HEK293 (cell line): ENCODE results near the gene SRRM5.

Experiments
- AEBP2 ChIP-seq: fragments of 450-650 bp; formaldehyde crosslinking; IDR thresholded peaks from 2 replicates; pipeline ENCODE4 v1.5.1; 2016; ENCODE audit warnings: missing biosample characterization, missing genetic modification characterization, borderline replicate concordance
- CTCF ChIP-seq: fragments of 450-650 bp; formaldehyde crosslinking; IDR thresholded peaks from 2 replicates; pipeline ENCODE4 v1.5.1; 2016; ENCODE audit warnings: missing biosample characterization, missing genetic modification characterization
- OSR2 ChIP-seq: fragments of 450-650 bp; formaldehyde crosslinking; IDR thresholded peaks from 2 replicates; pipeline ENCODE4 v1.5.1; 2016; ENCODE audit warnings: missing biosample characterization, missing genetic modification characterization
- PBX3 ChIP-seq: sonication (generic); formaldehyde crosslinking; IDR thresholded peaks from 2 replicates; pipeline ENCODE4 v1.8.1; 2022; ENCODE audit warnings: mild to moderate bottlenecking, moderate library complexity, missing genetic modification reagents
- SP7 ChIP-seq: fragments of 450-650 bp; formaldehyde crosslinking; IDR thresholded peaks from 2 replicates; pipeline ENCODE4 v1.5.1; 2016; ENCODE audit warnings: missing biosample characterization, missing genetic modification characterization
- WT1 ChIP-seq: fragments of 450-650 bp; formaldehyde crosslinking; IDR thresholded peaks from 2 replicates; pipeline ENCODE4 v1.5.1; 2016; ENCODE audit warnings: missing biosample characterization, missing genetic modification characterization
- ZBTB20 ChIP-seq: fragments of 450-650 bp; formaldehyde crosslinking; IDR thresholded peaks from 2 replicates; pipeline ENCODE4 v1.5.1; 2016; ENCODE audit warnings: missing biosample characterization, missing genetic modification characterization
- ZEB2 ChIP-seq: fragments of 450-650 bp; formaldehyde crosslinking; IDR thresholded peaks from 2 replicates; pipeline ENCODE4 v1.5.1; 2016; ENCODE audit warnings: missing biosample characterization, missing genetic modification characterization
- ZNF16 ChIP-seq: fragments of 450-650 bp; formaldehyde crosslinking; IDR thresholded peaks from 2 replicates; pipeline ENCODE4 v1.5.1; 2016; ENCODE audit warnings: low read depth, missing biosample characterization, missing genetic modification characterization
- ZNF184 ChIP-seq: fragments of 450-650 bp; IDR thresholded peaks from 2 replicates; pipeline ENCODE4 v1.5.1; 2018; ENCODE audit warnings: missing biosample characterization, mild to moderate bottlenecking, missing genetic modification characterization
- ZNF2 ChIP-seq: fragments of 450-650 bp; formaldehyde crosslinking; IDR thresholded peaks from 2 replicates; pipeline ENCODE4 v1.5.1; 2016; ENCODE audit warnings: missing biosample characterization, missing genetic modification characterization
- ZNF202 ChIP-seq: fragments of 450-650 bp; formaldehyde crosslinking; IDR thresholded peaks from 2 replicates; pipeline ENCODE4 v1.5.1; 2016; ENCODE audit warnings: missing biosample characterization, missing genetic modification characterization, borderline replicate concordance
- ZNF221 ChIP-seq: fragments of 450-650 bp; formaldehyde crosslinking; IDR thresholded peaks from 2 replicates; pipeline ENCODE4 v1.5.1; 2017; ENCODE audit warnings: missing biosample characterization, missing genetic modification characterization, borderline replicate concordance
- ZNF274 ChIP-seq, 2 experiments: fragments of 200-500 bp in 1 of 2; fragments of 450-650 bp in 1 of 2; sonication (Bioruptor generic) in 1 of 2; formaldehyde crosslinking in 1 of 2; IDR thresholded peaks; 2 replicates each; pipeline versions ENCODE4 v1.5.1 to v1.6.1; 2014 to 2016; ENCODE audit warnings: borderline replicate concordance in 1 of 2, inconsistent platforms in 1 of 2, low read length in 1 of 2, missing biosample characterization in 1 of 2, missing genetic modification characterization in 1 of 2
- ZNF433 ChIP-seq: fragments of 450-650 bp; formaldehyde crosslinking; IDR thresholded peaks from 2 replicates; pipeline ENCODE4 v1.5.1; 2016; ENCODE audit warnings: missing biosample characterization, missing genetic modification characterization, low read depth
- ZNF510 ChIP-seq: fragments of 450-650 bp; formaldehyde crosslinking; IDR thresholded peaks from 2 replicates; pipeline ENCODE4 v1.5.1; 2018; ENCODE audit warnings: mild to moderate bottlenecking, missing genetic modification characterization, missing biosample characterization; ENCODE audit not compliant: insufficient replicate concordance
- ZNF585B ChIP-seq: fragments of 450-650 bp; formaldehyde crosslinking; IDR thresholded peaks from 2 replicates; pipeline ENCODE4 v1.5.1; 2016; ENCODE audit warnings: missing biosample characterization, missing genetic modification characterization
- ZNF629 ChIP-seq: fragments of 450-650 bp; formaldehyde crosslinking; IDR thresholded peaks from 2 replicates; pipeline ENCODE4 v1.5.1; 2017; ENCODE audit warnings: missing biosample characterization, missing genetic modification characterization
- ZNF654 ChIP-seq: fragments of 450-650 bp; formaldehyde crosslinking; IDR thresholded peaks from 2 replicates; pipeline ENCODE4 v1.5.1; 2016; ENCODE audit warnings: low read depth, missing biosample characterization, missing genetic modification characterization
- ZNF777 ChIP-seq: fragments of 450-650 bp; formaldehyde crosslinking; IDR thresholded peaks from 2 replicates; pipeline ENCODE4 v1.5.1; 2017; ENCODE audit warnings: missing biosample characterization, missing genetic modification characterization, borderline replicate concordance
- ZSCAN30 ChIP-seq: fragments of 450-650 bp; IDR thresholded peaks from 2 replicates; pipeline ENCODE4 v1.5.1; 2018; ENCODE audit warnings: missing biosample characterization, mild to moderate bottlenecking, missing genetic modification characterization, moderate library complexity
- ZSCAN4 ChIP-seq: fragments of 450-650 bp; formaldehyde crosslinking; IDR thresholded peaks from 2 replicates; pipeline ENCODE4 v1.5.1; 2017; ENCODE audit warnings: missing biosample characterization, missing genetic modification characterization
- TF ChIP-seq, protein P1 (sequence below): fragments of 450-650 bp; formaldehyde crosslinking; IDR thresholded peaks from 2 replicates; pipeline ENCODE4 v1.5.1; 2017; ENCODE audit warnings: missing biosample characterization, missing genetic modification characterization
- TF ChIP-seq, protein P2 (sequence below): fragments of 450-650 bp; formaldehyde crosslinking; conservative IDR thresholded peaks from 2 replicates; pipeline ENCODE4 v1.5.1; 2016; ENCODE audit warnings: low read depth, missing biosample characterization, missing genetic modification characterization

The SRRM5 gene

GRCh38 chr19:43594710-43595604, 16.9 kb upstream of the SRRM5 start (continued):
- TF ChIP-seq AEBP2 (tag by site-specific recombination) (no peak), ZBTB20 (tag by site-specific recombination) (peak; percentile 73), ZEB2 (no peak), OSR2 (tag by site-specific recombination) (peak; percentile 76), CTCF (tag by site-specific recombination) (peak; percentile 94), WT1 (tag by site-specific recombination) (0 out of 2 replicates have a peak, but pooled peaks have one; percentile 15), ZNF2 (tag by site-specific recombination) (peak; percentile 67; the same call in 1 of the 2 replicates), ZNF184 (tag by site-specific recombination) (no peak), ZNF221 (tag by site-specific recombination) (no peak), ZSCAN4 (tag by site-specific recombination) (no peak), ZNF777 (0 out of 2 replicates have a peak, but pooled peaks have one; percentile 23), ZNF16 (tag by site-specific recombination) (no peak), SP7 (tag by site-specific recombination) (0 out of 2 replicates have a peak, but pooled peaks have one; percentile 13), ZSCAN30 (0 out of 2 replicates have a peak, but pooled peaks have one; percentile 35), ZNF510 (no peak), ZNF202 (no peak), ZNF274 (IDR thresholded peaks at IDR 0.05; ENCODE audit: low read length) (no peak), ZNF274 (tag by site-specific recombination; IDR thresholded peaks at IDR 0.05; ENCODE audit: borderline replicate concordance) (no peak), ZNF433 (tag by site-specific recombination) (no peak), ZNF654 (tag by site-specific recombination) (peak; percentile 57), ZNF629 (tag by site-specific recombination) (no peak), ZNF585B (no peak), PBX3 (CRISPR knock-in tag) (peak; percentile 65; the same call in 1 of the 2 replicates)
- TF ChIP-seq, protein P1, sequence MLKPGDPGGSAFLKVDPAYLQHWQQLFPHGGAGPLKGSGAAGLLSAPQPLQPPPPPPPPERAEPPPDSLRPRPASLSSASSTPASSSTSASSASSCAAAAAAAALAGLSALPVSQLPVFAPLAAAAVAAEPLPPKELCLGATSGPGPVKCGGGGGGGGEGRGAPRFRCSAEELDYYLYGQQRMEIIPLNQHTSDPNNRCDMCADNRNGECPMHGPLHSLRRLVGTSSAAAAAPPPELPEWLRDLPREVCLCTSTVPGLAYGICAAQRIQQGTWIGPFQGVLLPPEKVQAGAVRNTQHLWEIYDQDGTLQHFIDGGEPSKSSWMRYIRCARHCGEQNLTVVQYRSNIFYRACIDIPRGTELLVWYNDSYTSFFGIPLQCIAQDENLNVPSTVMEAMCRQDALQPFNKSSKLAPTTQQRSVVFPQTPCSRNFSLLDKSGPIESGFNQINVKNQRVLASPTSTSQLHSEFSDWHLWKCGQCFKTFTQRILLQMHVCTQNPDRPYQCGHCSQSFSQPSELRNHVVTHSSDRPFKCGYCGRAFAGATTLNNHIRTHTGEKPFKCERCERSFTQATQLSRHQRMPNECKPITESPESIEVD (tag by site-specific recombination) = no peak
- TF ChIP-seq, protein P2, sequence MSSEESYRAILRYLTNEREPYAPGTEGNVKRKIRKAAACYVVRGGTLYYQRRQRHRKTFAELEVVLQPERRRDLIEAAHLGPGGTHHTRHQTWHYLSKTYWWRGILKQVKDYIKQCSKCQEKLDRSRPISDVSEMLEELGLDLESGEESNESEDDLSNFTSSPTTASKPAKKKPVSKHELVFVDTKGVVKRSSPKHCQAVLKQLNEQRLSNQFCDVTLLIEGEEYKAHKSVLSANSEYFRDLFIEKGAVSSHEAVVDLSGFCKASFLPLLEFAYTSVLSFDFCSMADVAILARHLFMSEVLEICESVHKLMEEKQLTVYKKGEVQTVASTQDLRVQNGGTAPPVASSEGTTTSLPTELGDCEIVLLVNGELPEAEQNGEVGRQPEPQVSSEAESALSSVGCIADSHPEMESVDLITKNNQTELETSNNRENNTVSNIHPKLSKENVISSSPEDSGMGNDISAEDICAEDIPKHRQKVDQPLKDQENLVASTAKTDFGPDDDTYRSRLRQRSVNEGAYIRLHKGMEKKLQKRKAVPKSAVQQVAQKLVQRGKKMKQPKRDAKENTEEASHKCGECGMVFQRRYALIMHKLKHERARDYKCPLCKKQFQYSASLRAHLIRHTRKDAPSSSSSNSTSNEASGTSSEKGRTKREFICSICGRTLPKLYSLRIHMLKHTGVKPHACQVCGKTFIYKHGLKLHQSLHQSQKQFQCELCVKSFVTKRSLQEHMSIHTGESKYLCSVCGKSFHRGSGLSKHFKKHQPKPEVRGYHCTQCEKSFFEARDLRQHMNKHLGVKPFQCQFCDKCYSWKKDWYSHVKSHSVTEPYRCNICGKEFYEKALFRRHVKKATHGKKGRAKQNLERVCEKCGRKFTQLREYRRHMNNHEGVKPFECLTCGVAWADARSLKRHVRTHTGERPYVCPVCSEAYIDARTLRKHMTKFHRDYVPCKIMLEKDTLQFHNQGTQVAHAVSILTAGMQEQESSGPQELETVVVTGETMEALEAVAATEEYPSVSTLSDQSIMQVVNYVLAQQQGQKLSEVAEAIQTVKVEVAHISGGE (tag by site-specific recombination) = peak; percentile 6; the same call in 1 of the 2 replicates
- TF ChIP-seq, all 188 proteins: peak for 14
